GM21381 (cell line): Measurements from ENCODE around the gene IRF5.
"Not testable (repeated sequence)": the region's sequence is repeated elsewhere in the genome, so short reads cannot be mapped to it uniquely, and the experiment has no call there.

Source experiments
- ATAC-seq: cut with Tn5 transposase; IDR thresholded peaks from one replicate; pipeline ENCODE4 v1.9.1; 2021; ENCODE audit warnings: mild to moderate bottlenecking, moderate library complexity; ENCODE audit not compliant: unreplicated experiment

Gene IRF5

GRCh38 chr7:128954830-128955802 is 17.4 kb downstream of the IRF5 start:
- no peak for ATAC-seq

GRCh38 chr7:128955981-128956380 is 18.3 kb downstream of the IRF5 start:
- no peak for ATAC-seq

GRCh38 chr7:128959296-128959695 is 21.6 kb downstream of the IRF5 start:
- ATAC-seq = no peak

- ATAC-seq = no peak
Measured at GRCh38 chr7:128961030-128961659, 23.4 kb downstream of the IRF5 start.

GRCh38 chr7:128962899-128963298 is 25.2 kb downstream of the IRF5 start:
- ATAC-seq = peak; percentile 40

GRCh38 chr7:128963327-128963757 is 25.6 kb downstream of the IRF5 start:
- peak; percentile 70 for ATAC-seq

GRCh38 chr7:128968624-128969023 is 30.9 kb downstream of the IRF5 start:
- ATAC-seq = no peak

- no peak for ATAC-seq
Measured at GRCh38 chr7:128974241-128974934, 36.7 kb downstream of the IRF5 start.

GRCh38 chr7:128982105-128982504 is 44.4 kb downstream of the IRF5 start:
- ATAC-seq = no peak

- no peak for ATAC-seq
Measured at GRCh38 chr7:128985660-128986059, 47.9 kb downstream of the IRF5 start.

GRCh38 chr7:128986609-128987008 is 48.9 kb downstream of the IRF5 start:
- no peak for ATAC-seq

GRCh38 chr7:128988372-128988771 is 50.6 kb downstream of the IRF5 start:
- no peak for ATAC-seq

GRCh38 chr7:128989961-128990360 is 52.2 kb downstream of the IRF5 start:
- ATAC-seq = no peak

- ATAC-seq = no peak
Measured at GRCh38 chr7:128993419-128993818, 55.7 kb downstream of the IRF5 start.

- not testable (repeated sequence) for ATAC-seq
Measured at GRCh38 chr7:128994560-128994959, 56.8 kb downstream of the IRF5 start.

GRCh38 chr7:128997181-128997580 is 59.5 kb downstream of the IRF5 start:
- no peak for ATAC-seq
